ENCODE results near the gene LRSAM1.

The LRSAM1 gene

GRCh38 chr9:127450830-127451607 is at the start of gene LRSAM1, which contains the start of gene RPL12:
LRSAM1 (plus strand) TSS chr9:127451510; CDS start chr9:127454528, 3,018 bp downstream.
RPL12 (minus strand) TSS chr9:127451406; CDS start chr9:127451317, 89 bp downstream.
- peak; percentile 90 to 100 (median 100) for DNase-seq (ENCODE audit: low read depth in 2 of 3, low spot score in 2 of 3)

DNA sequence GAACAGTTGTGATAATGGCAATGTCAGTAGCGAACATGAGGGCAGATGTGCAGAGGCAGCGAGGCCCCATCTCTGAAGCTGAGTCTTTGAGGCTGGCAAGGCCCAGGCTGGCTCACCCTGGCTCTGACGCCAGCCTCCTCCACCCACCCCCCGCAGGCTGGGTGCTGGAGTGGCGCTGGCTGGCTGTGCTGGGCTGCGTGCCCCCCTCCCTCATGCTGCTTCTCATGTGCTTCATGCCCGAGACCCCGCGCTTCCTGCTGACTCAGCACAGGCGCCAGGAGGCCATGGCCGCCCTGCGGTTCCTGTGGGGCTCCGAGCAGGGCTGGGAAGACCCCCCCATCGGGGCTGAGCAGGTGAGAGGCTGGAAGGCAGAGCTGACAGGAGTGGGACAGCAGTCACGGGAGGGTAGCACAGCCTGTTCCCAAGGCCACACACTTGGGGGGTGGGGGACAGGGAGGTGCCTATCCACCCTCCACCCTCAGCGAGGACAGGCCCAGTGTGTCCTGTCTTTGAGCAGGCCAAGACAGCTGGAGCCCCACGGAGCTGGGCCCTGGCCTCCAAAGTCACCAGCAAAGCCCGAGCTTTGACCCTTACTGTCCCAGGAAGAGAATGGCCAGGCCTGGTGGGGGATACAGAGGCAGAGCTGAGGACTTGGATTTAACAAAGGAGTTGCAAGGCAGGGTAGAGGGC is 48.8 kb upstream of the LRSAM1 start:
- no peak for DNase-seq (ENCODE audit: low read depth in 2 of 3, low spot score in 2 of 3)

- DNase-seq (ENCODE audit: low read depth in 2 of 3, low spot score in 2 of 3), result no peak
Observed at GRCh38 chr9:127403507-127404192, 47.7 kb upstream of the LRSAM1 start.

DNA sequence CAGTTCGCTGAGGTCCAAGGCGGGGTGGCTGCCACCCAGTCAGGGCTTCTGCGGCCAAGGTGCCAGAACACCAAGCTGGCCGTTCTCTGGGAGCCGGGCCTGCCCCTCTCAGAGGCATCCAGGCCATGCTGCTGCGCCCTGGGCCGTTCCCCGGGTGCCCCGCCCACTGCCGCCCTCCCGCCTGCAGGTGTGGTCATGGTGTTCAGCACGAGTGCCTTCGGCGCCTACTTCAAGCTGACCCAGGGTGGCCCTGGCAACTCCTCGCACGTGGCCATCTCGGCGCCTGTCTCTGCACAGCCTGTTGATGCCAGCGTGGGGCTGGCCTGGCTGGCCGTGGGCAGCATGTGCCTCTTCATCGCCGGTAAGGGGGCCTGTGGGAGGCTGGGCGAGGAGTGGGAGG is 46.7 kb upstream of the LRSAM1 start:
- DNase-seq (ENCODE audit: low read depth in 2 of 3, low spot score in 2 of 3), result no peak

- no peak for DNase-seq (ENCODE audit: low read depth in 2 of 3, low spot score in 2 of 3)
Observed at GRCh38 chr9:127405344-127406125, 45.8 kb upstream of the LRSAM1 start.

DNA sequence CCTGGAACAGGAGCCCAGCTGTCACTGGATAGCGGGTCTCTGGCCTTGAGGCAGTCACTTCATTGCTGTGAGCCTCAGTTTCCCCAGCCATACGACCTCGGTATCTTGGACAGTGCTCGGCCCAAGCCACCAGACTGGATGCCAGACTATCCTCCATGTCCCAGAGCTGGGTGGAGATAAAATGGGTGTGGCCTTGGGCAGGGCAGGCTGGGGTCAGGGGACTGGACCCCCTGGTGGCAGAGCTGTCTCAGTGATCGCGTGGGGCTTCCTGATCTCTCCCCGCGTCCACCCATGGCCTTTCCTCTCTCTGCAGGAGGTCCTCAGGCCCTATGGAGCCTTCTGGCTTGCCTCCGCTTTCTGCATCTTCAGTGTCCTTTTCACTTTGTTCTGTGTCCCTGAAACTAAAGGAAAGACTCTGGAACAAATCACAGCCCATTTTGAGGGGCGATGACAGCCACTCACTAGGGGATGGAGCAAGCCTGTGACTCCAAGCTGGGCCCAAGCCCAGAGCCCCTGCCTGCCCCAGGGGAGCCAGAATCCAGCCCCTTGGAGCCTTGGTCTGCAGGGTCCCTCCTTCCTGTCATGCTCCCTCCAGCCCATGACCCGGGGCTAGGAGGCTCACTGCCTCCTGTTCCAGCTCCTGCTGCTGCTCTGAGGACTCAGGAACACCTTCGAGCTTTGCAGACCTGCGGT is 44.4 kb upstream of the LRSAM1 start:
- DNase-seq (ENCODE audit: low read depth in 2 of 3, low spot score in 2 of 3), result no peak

- no peak for DNase-seq (ENCODE audit: low read depth in 2 of 3, low spot score in 2 of 3)
Observed at GRCh38 chr9:127407492-127407843, 43.8 kb upstream of the LRSAM1 start.

DNA sequence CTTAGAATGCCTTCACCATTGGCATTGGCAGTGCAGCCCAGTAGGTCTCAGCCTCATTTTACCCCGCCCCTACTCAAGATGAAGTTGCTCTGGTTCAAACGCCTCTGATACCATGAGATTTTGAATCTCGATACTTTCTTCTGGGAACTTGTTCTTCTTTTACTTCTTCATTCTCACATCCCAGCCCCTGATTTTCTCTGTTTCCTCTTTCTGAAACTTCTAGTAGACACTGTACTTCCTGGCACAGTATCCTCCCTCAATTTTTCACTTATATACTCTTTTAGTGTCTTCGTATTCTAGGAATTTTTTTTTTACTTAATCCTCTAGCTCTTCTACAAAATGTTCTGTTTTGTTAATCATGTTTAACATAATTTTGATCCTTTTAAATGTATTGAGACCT is 40.2 kb upstream of the LRSAM1 start:
- DNase-seq (ENCODE audit: low read depth in 2 of 3, low spot score in 2 of 3), result no peak

DNA sequence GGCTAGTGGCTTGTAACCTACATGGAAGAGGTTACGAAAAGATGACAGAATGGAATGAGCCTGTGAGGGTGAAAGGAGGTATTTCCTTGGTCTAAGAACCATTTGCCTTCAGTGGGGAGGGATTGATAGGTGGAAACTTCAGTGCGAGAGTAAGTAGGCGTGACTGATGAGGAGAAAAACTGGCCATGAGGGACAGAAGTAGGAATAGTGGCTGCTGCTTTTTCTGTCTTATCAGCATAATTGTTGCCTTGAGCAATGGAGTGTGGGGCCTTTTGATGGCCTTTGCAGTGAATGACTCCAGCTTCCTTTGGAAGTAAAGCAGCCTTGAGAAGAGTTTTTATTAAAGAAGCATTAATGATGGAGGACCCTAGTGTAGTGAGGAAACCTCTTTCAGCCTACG is 36.2 kb upstream of the LRSAM1 start:
- no peak for DNase-seq (ENCODE audit: low read depth in 2 of 3, low spot score in 2 of 3)

- no peak for DNase-seq (ENCODE audit: low read depth in 2 of 3, low spot score in 2 of 3)
Observed at GRCh38 chr9:127415657-127416056, 35.7 kb upstream of the LRSAM1 start.

GRCh38 chr9:127417131-127418036 is 33.9 kb upstream of the LRSAM1 start:
- DNase-seq (ENCODE audit: low read depth in 2 of 3, low spot score in 2 of 3), result no peak

GRCh38 chr9:127418037-127418471 is 33.3 kb upstream of the LRSAM1 start:
- no peak for DNase-seq (ENCODE audit: low read depth in 2 of 3, low spot score in 2 of 3)

DNA sequence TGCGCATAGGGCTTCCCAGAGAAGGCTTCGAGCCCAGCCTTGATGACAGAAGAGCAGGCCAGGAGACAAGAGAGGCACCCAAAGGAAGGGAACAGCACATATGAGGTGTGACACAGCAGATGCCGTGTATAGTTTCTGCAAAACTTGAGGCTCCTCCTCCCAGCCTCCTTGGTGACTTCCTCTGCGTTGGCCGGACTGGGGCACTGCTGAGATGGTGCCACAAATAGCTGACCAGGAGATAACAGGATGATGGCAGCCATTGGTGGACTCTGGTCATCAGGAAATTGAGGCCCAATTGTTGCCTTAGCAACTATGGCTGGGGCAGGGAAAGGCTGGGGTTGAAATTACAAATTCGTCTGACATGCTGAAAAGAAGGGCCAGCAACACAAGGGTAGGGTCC is 32.0 kb upstream of the LRSAM1 start:
- no peak for DNase-seq (ENCODE audit: low read depth in 2 of 3, low spot score in 2 of 3)

- DNase-seq (ENCODE audit: low read depth in 2 of 3, low spot score in 2 of 3), result no peak
Observed at GRCh38 chr9:127421057-127421456, 30.3 kb upstream of the LRSAM1 start.

- no peak for DNase-seq (ENCODE audit: low read depth in 2 of 3, low spot score in 2 of 3)
Observed at GRCh38 chr9:127422133-127422782, 29.1 kb upstream of the LRSAM1 start.

GRCh38 chr9:127422787-127423186 is 28.5 kb upstream of the LRSAM1 start:
- DNase-seq (ENCODE audit: low read depth in 2 of 3, low spot score in 2 of 3), result no peak

DNA sequence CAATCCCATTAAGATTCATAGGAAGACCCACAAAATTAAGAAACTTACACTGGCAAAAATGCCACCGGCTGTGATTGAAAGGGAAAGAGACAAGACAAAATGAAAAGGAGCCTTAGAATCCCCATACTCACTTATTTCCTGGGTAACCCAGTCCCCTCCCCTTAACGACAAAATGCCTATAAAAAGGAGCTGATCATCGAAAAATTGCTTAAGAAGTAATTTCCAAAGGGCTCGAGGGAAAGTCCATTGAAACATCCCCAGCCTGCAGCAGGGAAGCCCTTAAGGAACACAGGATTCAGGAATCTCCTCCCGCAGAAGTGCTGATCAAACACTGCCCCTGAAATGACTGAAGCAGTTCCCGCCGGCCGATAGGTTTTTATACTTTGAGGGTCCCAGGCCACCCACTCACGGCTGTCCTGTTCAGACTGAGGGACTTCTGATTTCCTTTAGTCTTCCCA is 27.8 kb upstream of the LRSAM1 start:
- DNase-seq (ENCODE audit: low read depth in 2 of 3, low spot score in 2 of 3), result no peak

DNA sequence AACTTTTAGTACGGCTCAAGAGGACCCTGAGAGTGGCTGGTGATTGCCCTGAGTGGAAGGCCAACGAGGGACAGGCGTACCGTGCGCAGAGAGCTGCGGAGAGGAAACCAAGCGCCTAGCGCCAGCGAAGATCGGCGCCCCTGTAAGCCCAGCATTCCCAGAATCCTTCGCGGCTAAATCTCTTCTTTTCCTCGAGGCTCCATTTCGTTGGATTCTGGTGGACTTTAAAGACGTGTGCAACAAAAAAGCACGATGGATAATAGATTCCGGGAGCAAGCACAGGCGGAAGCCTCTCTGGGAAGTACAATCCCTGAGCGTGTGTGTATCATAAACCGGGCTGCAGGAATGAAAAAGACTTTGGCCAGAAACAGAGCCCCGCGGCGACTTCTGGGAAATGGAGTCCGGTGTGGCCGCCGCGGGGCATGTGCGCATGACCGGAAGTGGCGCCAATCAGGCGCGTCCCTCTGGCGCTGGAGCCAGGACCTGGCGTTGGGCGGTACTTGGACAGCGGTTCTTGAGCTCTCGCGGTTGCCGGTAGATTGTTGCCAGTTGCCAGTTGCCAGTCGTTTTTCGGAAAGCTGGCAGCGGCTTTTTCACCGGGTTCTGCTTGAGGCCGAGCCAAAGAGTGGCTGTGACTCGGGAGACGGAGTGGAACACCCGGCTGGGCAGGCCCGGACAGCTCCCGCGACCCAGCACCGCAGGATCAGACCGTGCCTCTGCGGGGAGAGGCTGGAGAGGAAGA is 27.2 kb upstream of the LRSAM1 start, which contains the start of gene ZNF79:
TSS of gene ZNF79 (plus strand) at position 449 of the 742 bp plus-strand sequence. CDS start 406 bp downstream, outside the sequence.
- peak; percentile 85 to 88 (median 87) for DNase-seq (ENCODE audit: low read depth in 2 of 3, low spot score in 2 of 3)

All from activated CD8-positive, alpha-beta memory T cell treated with anti-CD3 and anti-CD28 coated beads for 48 hours (primary cell).